H54 (cell line): ENCODE results near the gene CNTNAP2.

Experiments used
- DNase-seq: peaks from one replicate; pipeline ENCODE4 v3.0.0; 2011; ENCODE audit warnings: low spot score, mixed read lengths; ENCODE audit not compliant: insufficient read length
- FAIRE-seq: peaks from 3 replicates; lab custom pipeline; 2011; peaks lifted over from hg19 to GRCh38; lab: Jason Lieb, UNC
- POLR2A ChIP-seq: IDR thresholded peaks from 2 replicates; pipeline ENCODE4 v1.6.1; 2011; ENCODE audit warnings: low read depth, mild to moderate bottlenecking, low read length

Gene CNTNAP2

DNA sequence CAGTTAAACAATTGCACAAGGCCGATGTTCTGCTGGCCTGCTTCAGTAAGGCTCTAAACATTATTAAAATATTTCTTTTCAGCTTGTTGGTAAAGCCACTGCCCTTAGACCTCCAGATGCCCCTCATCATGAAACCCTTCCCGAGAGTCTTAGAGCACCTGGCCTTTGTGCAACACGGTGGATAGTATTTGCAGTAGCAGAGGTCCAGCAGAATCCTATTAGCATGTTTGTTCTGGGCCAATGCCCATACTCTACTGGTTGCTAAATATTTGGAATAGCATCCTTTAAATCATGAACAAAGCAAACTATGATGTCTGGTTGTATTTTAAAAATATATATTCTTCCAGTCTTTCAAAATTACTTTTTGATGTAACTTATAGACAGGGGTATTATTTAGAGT is 584.6 kb downstream of the CNTNAP2 start:
- no peak for TF ChIP-seq POLR2A
- DNase-seq, result no peak
- no peak for FAIRE-seq

DNA sequence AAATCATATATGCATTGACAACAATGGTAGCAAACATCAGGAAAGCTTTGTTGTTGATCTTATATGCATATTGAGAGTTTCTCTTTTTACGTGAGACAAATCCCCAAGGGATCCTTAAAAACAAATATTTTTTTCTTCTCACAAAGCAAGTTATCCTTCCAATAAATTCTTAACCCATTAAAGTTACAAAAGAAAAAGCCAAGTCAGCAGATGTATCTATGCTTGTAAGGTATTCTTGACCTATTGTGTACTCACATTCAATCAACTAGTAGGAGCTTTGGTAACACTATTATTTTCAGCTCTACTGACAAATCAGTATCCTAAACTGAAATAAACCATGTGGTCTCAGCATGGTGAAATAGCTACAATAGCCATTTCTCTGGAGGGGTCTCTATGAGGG is 586.3 kb downstream of the CNTNAP2 start:
- DNase-seq, result no peak
- TF ChIP-seq POLR2A, result no peak
- no peak for FAIRE-seq

DNA sequence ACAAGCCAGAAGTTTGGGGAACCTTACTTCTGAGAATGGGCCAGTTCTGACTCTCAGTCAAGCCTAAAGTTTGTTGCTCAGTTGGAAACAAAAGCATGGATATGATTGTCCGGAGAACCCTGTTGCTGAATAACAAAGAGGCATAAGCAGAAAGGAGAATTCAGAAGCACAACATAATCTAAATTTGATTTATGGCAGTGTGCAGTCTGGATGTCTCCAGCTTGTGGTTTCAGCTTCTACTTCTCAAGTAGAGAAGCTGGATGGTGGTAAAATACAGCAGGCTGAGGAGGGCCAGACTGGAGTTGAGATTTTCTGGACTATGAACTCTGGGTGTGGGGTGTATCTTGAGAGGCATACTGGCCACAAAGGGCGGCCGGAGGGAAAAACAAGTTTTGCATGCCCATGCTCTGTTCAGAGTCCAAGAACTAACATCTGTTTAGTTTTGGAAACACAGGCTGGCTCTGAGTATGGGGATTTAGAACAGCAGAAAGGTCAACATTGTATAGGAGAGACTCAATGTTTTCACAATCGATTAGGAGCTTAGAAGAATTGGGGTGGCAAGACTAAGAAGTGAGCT is 592.9 kb downstream of the CNTNAP2 start:
- no peak for FAIRE-seq
- no peak for TF ChIP-seq POLR2A
- DNase-seq, result no peak

DNA sequence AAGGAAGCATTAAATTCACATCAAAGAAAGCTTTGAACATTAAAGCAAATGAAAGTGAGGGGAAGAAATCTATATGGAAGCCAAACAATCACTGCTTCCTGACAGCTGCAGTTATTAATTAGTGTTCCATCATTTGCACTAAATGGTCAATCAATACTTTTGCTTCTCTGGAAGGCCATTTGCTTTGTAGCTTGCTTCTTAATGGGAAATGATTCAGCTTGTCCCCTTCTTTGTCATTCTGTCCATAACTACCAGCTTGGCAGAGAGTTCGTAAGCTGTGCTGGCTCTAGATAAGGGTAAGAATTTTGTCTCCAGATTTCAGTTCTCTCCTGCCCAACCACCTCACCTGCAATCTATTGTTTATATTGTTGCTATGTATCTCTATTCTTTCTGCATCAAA is 596.6 kb downstream of the CNTNAP2 start:
- FAIRE-seq (no peak), DNase-seq (no peak)
- no peak for TF ChIP-seq POLR2A

DNA sequence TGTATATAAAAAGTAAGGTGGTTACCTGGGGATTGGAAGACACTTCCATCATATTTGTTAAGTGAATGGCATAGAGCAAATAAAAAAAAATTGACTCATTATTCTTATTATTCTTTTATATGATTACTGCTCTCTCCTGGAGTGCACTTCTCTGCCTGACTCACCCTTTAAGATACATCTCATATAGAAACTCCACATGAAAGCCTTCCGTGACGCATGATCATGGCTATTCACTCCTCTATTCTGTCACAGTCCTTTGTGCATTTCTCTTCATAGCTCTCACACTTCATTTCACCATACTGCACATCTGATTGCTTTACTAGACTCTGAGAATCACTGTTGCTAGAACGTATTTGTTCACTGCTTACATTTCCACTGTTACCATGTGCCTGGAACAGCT is 597.3 kb downstream of the CNTNAP2 start:
- FAIRE-seq (no peak), DNase-seq (no peak)
- TF ChIP-seq POLR2A, result no peak

DNA sequence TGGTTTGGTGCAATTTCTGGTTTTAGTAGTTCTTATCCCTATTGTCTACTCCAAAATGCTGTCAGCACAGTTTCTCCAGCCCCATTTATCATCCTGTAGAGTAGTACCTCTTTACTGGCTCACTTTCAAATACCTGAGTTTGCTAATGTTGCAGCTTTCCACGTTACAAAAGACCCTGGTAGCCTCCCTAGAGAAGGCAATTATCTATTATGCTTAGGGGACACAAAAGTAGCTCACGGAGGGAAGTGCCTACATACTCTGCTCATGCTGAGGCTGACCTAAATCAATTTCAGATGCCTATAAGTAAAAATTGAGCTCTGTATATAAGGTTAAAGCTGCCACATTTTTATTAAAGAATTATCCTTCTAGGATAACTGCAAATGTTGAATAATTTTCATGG is 603.6 kb downstream of the CNTNAP2 start:
- no peak for TF ChIP-seq POLR2A
- no peak for DNase-seq
- FAIRE-seq, result no peak

DNA sequence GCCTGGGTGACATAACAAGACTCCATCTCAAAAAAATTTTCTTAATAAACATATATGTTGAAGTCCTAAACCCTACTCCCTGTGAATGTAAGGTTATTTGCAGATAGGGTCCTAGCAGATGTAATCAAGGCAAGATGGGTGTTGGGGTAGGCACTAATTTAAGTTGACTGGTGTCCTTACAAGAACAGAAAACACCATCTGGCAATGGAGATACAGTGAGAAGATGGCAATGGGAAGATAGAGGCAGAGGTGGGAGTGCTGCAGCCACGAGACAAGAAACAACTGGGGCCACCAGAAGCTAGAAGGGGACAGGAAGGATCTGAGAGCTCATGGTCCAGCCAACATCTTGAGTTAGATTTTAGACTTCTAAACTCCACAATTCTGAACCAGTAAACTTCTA is 606.4 kb downstream of the CNTNAP2 start:
- no peak for TF ChIP-seq POLR2A
- no peak for FAIRE-seq
- DNase-seq, result no peak

DNA sequence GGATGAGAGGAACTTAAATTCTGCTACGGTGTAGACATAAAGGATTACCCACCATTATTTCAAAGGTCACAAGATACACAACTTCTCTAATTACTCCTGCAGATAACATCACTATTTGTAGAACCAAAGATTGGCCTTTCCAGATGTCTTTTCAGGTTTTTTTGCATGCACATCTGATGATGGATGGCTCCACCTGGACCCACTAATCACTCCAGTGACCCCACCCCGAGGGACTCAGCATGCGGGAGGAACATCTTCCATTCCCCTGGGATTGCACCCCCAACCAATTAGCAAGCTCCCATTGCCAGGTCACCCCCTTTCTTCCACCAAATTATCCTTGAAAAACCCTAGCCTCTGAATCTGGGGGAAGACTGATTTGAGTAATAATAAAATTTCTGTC is 608.9 kb downstream of the CNTNAP2 start:
- DNase-seq, result no peak
- no peak for TF ChIP-seq POLR2A
- no peak for FAIRE-seq

DNA sequence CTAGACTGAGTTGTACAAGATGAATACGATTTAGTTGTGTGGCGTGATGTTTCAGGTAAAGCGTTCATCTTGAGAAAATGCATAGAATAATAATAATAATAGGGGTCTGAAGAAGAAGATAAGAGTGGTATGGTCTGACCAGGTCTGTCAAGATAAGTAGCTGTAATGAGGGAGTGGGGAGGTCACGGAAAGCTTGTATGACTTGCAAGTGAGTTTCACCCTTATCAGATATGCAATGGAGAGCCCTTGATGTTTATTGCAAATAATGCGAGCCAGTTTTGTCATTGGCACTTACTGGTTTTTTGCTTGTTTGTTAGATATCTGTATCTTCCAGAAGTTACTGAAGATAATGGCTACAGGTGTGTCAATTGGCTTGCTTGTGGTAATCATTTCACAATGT is 611.5 kb downstream of the CNTNAP2 start:
- FAIRE-seq (no peak), DNase-seq (no peak)
- TF ChIP-seq POLR2A, result no peak

DNA sequence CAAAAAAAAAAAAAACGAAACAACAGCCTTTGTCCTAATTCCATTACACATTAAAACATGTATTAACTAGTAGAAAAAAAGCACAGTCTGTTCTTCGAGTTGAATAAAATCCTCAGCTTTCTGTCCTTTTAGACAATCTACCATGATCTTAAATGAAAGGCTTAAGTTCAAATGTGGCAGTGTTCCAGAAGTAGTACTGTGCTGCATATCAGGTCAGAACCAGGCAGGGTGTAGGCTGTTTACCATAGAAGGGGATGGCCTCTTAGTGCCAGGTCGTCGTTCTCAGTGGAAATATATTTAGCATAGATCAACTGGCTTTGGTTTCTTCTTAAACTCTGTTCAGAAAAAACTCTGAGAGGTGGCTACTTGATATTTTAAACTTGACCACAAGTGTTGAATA is 612.0 kb downstream of the CNTNAP2 start:
- DNase-seq (no peak), FAIRE-seq (no peak)
- no peak for TF ChIP-seq POLR2A

DNA sequence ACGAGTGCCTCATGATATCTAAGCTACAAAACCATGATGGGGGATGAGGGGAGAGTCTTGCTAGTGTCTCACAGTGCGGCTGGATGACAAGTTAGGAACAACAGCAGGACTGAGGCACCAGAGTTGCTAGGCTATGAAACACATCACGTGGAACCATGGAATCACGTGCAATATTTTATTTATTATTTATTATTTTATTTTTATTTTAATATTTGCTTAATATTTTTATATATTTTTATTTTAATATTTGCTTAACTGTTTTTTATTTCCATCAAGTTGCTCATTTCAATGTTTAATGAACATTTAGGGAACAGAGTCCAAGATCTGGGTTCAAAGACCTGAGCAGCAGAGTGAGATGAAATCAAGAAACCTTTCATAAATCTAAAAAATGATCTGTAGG is 614.6 kb downstream of the CNTNAP2 start:
- no peak for DNase-seq
- no peak for FAIRE-seq
- TF ChIP-seq POLR2A, result no peak

DNA sequence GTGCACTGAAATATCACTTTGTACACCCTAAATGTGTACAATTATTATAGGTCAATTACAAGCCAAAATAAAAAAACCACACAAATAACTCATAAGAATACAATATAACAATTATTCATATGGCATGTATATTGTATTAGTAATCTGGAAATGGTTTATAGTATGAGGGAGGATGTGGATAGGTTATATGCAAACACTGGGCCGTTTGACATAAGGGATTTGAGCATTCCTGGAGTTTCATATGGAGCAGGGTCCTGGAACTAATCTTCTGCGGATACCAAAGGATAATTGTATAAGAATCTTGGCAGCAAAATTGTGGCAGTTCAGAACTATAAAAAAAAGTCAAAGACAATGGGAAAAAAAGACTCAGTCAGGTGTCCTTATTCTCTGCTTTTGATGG is 619.4 kb downstream of the CNTNAP2 start:
- no peak for FAIRE-seq
- TF ChIP-seq POLR2A, result no peak

DNA sequence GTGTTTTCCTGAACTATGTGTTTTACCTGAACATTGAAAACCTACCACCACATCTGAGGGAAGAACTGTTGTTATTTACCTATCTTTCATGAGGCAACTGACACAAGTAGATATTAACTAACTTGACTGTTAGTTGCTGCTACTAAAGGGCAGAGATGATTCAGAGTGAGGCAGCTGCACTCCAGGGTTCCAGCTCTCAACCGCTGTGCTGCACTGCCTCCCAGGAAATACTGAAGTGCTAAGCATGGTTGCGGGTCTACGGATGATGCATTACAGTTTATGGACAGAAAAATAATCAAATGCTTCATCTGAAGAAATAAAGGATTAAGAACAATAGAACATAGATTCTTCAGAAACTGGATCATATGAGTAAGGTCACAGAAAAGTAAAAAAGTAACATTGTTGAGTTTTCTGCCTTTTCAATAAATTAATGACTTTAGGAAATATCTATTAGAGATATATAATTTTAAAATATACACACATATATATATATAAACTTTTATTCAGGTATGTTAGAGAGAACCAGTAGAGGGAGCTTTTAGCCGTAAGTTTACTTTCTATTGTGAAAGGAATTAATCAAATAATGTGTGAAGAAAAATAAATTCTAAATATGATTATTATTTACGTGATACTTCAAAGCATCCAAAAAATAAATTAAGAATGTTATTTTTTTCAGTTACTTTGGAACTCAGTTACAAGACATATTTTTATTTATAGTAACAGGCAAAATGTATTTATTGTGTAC is 620.0 kb downstream of the CNTNAP2 start:
- no peak for FAIRE-seq
- no peak for TF ChIP-seq POLR2A
- DNase-seq, result no peak

More for the DNA sequence above, 619.4 kb downstream of the CNTNAP2 start:
- DNase-seq, result no peak

DNA sequence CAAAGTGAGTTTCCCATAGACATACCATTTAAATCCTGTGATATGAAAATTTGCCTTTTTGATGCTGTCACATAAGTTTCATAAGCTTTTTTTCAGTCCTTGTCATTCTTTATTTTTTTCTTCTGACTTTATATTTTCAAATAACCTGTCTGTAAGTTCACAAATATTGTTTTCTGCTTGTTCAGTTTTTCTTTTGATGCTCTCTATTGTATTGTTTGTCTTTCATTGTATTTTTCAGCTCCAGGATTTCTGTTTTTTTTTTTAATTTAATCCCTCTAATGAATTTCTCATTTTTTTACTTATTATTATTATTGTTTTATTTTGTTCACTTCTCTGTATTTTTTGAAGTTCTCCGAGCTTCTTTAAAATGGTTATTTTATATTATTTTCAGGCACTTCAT is 623.4 kb downstream of the CNTNAP2 start:
- FAIRE-seq (no peak), DNase-seq (no peak)
- no peak for TF ChIP-seq POLR2A

DNA sequence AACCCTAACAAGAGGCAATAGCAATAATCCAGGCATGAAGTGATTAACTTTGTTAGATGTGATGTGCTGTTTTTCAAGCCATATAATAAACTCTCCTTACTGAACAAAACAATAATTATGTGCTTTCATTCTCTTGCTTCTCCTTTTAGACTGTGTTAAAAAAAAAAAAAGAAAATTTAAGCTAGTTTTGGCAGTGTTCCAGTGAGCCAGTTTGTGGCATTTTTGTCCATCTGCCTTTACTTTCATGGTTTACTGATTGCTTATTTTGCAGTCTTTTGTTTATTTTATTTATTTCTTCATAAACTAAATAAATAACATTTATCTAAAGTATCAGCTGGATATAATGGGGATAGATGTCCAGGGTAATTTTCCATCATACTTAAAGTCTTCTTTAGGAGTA is 625.3 kb downstream of the CNTNAP2 start:
- FAIRE-seq (no peak), DNase-seq (no peak)
- TF ChIP-seq POLR2A, result no peak
